ENCODE measurements around the gene ZNF225. TPM values are rescaled to one million over a fixed set of nuclear protein-coding genes. Genes with fewer than 3 reads are reported as not detected.
"Not testable (repeated sequence)": the region's sequence is repeated elsewhere in the genome, so short reads cannot be mapped to it uniquely, and the experiment has no call there.

ZNF225 gene
- total RNA-seq, 2 experiments from 2014 or later = 2.6 to 3.1 TPM

DNA sequence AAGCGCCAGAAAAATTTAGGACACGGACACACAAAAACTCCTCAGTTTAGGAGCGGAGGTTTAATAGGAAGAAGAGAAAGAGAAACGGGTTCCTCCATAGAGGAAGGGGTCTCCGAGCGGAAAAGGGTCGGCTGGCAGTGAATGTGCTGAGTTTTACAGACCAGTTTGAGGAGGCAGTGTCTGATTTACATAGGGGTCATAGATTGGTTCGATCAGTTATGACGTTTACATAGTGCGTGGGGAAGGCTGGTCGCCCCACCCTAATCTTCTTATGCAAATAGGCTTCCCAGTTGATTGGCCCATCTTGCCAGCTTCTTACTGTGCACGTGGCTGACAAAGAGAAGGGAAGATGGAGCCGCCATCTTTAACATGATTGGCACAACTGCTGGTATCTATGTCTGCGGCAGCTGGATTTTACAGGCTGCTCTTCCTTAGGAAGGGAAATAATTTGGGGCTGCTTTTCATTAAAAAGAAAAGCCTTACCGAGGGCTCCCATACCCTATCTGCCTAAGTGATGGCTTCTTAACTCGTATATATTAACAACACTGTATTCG lies 1.2 kb upstream of the ZNF225 start:
- no peak overlapping the region for H3K27ac Mint-ChIP-seq
- peaks cover 37% of the 10 kb centered on the region for H3K9me3 Mint-ChIP-seq (ENCODE audit: low read depth)
- peaks cover 33% of the 10 kb centered on the region for H3K36me3 Mint-ChIP-seq (ENCODE audit: low read depth)
- H3K27me3 Mint-ChIP-seq = no peaks in the 10 kb centered on the region
- peak overlapping the region; percentile 99 for H3K4me3 Mint-ChIP-seq
- ChIA-PET POLR2A (no interaction called here), CTCF (interaction anchor here (0.6 to 1.3 kb wide), 3 partner anchors 17 to 678 kb away, joined by 3 to 6 read pairs (median 3); no protein-coding TSS in a partner anchor)
- ATAC-seq (no peak), DNase-seq (peak; percentile 21)
- intact Hi-C loops (cut with DNase I, micrococcal nuclease) = loop anchor here (2.0 to 5.0 kb wide), 5 partner anchors 53 to 335 kb away; partner anchors contain the start of genes ZNF226 (in 1 of the 2), ZNF229 (in 1 of the 2), ZNF230 (in 1 of the 2) and ZNF235 (in 1 of the 2)
- H3K4me1 Mint-ChIP-seq = peaks cover 19% of the 10 kb centered on the region

DNA sequence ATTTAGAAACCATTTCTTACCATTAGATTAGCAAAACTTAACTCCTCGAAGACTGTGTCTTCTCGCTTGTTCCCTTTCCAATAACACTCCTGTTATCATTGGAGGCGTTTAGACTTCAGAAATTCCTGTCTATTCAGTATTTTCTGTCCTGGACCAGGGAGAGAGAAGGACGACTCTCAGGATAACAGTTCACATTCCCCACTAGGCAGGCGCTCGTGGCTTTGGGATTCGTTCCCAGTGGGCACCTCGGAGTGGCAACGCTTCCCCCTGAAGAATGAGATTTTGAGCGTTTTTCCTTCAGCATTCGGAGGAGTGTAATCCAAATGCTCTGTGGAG lies 429 bp upstream of the ZNF225 start:
- intact Hi-C loops (cut with DNase I, micrococcal nuclease) = loop anchor here (1.0 to 5.0 kb wide), 18 partner anchors 18 to 388 kb away; partner anchors contain the start of genes ZNF224 (in 2 of the 2), ZNF230 (in 2 of the 2), ZNF155 (in 1 of the 2) and ZNF180 (in 1 of the 2)
- Mint-ChIP-seq H3K27me3 (no peaks in the 10 kb centered on the region), H3K4me1 (peaks cover 19% of the 10 kb centered on the region), H3K27ac (peak overlapping the region; percentile 93), H3K9me3 (ENCODE audit: low read depth) (peaks cover 30% of the 10 kb centered on the region), H3K4me3 (peak overlapping the region; percentile 99), H3K36me3 (ENCODE audit: low read depth) (peaks cover 29% of the 10 kb centered on the region)
- POLR2A ChIA-PET = interaction anchor here (0.6 kb wide), 1 partner anchor 211 kb away, joined by 3 read pairs; no protein-coding TSS in a partner anchor
- ATAC-seq (no peak), DNase-seq (no peak)
- CTCF ChIA-PET = interaction anchor here (1.3 kb wide), 1 partner anchor 17 kb away, joined by 6 read pairs; no protein-coding TSS in a partner anchor

DNA sequence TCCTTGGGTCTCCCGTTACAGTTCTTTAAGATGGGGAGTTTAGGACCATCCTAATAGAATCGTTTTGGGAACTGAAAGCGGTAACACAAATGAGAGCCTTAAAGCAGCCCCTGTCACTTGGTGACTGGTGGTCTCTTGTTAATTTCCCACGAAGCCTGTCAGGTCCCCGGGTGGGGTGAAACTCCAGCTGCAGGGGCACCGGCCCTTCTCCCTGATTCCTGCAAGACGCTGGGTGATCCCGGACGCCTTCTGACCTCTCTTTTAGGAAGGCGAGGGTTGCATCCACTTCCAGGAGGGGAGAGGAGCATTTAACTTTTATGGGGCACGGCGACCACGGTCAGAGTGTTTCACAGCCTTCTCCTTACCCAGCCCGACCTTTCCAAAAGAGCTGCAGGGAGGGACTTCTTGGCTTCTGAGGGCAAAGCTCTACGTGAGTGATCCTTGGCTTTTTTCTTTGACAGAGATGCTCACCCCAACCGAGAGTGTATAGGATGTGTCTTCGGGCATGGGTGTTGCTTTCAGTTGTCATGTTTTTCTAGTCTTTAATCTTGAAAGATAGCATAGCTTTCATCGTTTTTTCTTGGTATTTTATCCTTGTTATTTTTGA lies 688 bp downstream of the ZNF225 start:
- ChIA-PET CTCF (interaction anchor here (0.7 to 0.9 kb wide), 3 partner anchors 21 to 158 kb away, joined by 3 to 4 read pairs (median 3); no protein-coding TSS in a partner anchor), POLR2A (no interaction called here)
- ATAC-seq = no peak
- intact Hi-C loops (cut with DNase I, micrococcal nuclease) = loop anchor here (1.0 to 5.0 kb wide), 18 partner anchors 20 to 386 kb away; partner anchors contain the start of genes ZNF224 (in 2 of the 2), ZNF230 (in 2 of the 2), ZNF155 (in 1 of the 2) and ZNF180 (in 1 of the 2)
- H3K9me3 Mint-ChIP-seq (ENCODE audit: low read depth) = peaks cover 22% of the 10 kb centered on the region
- peaks cover 19% of the 10 kb centered on the region for H3K4me1 Mint-ChIP-seq
- H3K36me3 Mint-ChIP-seq (ENCODE audit: low read depth) = peaks cover 30% of the 10 kb centered on the region
- peak overlapping the region; percentile 93 for H3K27ac Mint-ChIP-seq
- no peaks in the 10 kb centered on the region for H3K27me3 Mint-ChIP-seq
- peak overlapping the region; percentile 99 for H3K4me3 Mint-ChIP-seq
- peak; percentile 7 for DNase-seq

DNA sequence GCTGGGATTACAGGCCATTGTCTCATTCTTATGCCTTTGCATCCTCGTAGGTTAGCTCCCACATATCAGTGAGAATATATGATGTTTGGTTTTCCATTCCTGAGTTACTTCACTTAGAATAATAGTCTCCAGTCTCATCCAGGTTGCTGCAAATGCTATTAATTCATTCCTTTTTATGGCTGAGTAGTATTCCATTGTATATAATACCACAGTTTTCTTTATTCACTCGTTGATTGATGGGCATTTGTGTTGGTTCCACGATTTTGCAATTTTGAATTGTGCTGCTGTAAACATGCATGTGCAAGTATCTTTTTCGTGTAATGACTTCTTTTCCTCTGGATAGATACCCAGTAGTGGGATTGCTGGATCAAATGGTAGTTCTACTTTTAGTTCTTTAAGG lies 8.0 kb downstream of the ZNF225 start:
- H3K4me1 Mint-ChIP-seq; DNase-seq; ATAC-seq; H3K27ac Mint-ChIP-seq; POLR2A ChIA-PET; H3K4me3 Mint-ChIP-seq; H3K27me3 Mint-ChIP-seq; CTCF ChIA-PET; intact Hi-C loops (cut with DNase I, micrococcal nuclease): not testable (repeated sequence)
- Mint-ChIP-seq H3K36me3 (ENCODE audit: low read depth) (peaks cover 85% of the 10 kb centered on the region), H3K9me3 (ENCODE audit: low read depth) (peaks cover 49% of the 10 kb centered on the region)

DNA sequence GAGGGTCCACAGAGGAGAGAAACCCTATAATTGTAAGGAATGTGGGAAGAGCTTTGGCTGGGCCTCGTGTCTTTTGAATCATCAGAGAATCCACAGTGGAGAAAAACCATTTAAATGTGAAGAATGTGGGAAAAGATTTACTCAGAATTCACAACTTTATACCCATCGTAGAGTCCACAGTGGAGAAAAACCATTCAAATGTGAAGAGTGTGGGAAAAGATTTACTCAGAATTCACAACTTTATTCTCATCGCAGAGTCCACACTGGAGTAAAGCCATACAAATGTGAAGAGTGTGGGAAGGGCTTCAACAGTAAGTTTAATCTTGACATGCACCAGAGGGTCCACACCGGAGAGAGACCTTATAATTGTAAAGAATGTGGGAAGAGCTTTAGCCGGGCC lies 18.8 kb downstream of the ZNF225 start:
- Mint-ChIP-seq H3K9me3 (ENCODE audit: low read depth) (peaks cover 26% of the 10 kb centered on the region), H3K4me1 (no peaks in the 10 kb centered on the region), H3K36me3 (ENCODE audit: low read depth) (peaks cover 41% of the 10 kb centered on the region), H3K27ac (no peak overlapping the region), H3K4me3 (no peak overlapping the region), H3K27me3 (no peaks in the 10 kb centered on the region)
- no peak for DNase-seq
- POLR2A ChIA-PET = no interaction called here
- ATAC-seq = no peak
- intact Hi-C loops (cut with DNase I, micrococcal nuclease) = no loop called here
- CTCF ChIA-PET = interaction anchor here (0.6 kb wide), 1 partner anchor 50 kb away, joined by 3 read pairs; no protein-coding TSS in a partner anchor

DNA sequence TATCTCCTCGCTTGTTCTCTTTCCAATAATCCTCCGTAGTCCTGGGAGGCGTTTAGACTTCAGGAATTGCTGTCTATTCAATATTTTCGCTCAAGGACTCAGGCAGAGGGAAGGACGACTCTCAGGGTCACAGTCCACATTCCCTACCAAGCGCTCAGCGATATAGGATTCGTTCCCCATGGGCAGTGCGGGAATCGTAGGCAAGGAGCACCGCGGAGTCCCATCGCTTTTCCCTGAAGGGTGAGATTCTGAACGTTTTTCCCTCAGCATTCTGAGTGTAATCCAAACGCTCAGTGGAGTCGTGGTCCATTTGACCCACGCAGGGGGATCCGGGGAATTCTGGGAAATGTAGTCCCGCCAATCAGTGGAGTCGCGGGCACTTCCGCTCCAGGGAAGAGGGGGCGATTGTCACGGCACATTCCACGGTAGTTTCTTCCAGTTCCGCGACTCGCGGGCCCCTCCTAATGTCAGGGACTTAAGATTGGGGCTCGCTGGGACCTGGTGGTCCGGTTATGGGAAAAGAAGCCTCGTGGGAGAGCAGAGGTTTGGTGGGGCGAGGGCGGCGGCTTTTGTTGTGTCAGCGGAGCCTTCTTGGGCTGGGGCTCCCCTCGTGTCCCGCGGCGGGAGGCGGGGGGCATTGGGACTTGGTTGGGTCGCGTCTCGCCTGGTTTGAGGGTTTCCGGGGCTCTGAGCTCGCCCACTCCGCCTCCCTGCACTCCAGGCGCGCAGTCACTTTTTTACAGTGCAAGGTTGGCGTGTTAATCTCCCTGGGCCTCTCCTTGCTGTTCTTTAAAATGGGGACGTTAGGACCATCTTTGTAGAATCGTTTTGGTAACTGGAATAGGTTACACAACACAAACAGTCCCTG lies 28.2 kb downstream of the ZNF225 start, which contains the start of gene ZNF234:
Gene ZNF234, plus strand, starts transcription at position 364 of the 868 bp plus-strand sequence. CDS start 3,079 bp downstream, outside the sequence.
- H3K27me3 Mint-ChIP-seq = no peaks in the 10 kb centered on the region
- CTCF ChIA-PET = interaction anchor here (0.5 to 0.9 kb wide), 4 partner anchors 24 to 375 kb away, joined by 3 to 4 read pairs (median 3); no protein-coding TSS in a partner anchor
- H3K27ac Mint-ChIP-seq = peak within 1 kb of the TSS; percentile 94
- ATAC-seq (peak; percentile 92), DNase-seq (peak; percentile 82)
- H3K9me3 Mint-ChIP-seq (ENCODE audit: low read depth) = peaks cover 4% of the 10 kb centered on the region
- POLR2A ChIA-PET = no interaction called here
- peaks cover 26% of the 10 kb centered on the region for H3K36me3 Mint-ChIP-seq (ENCODE audit: low read depth)
- peak within 1 kb of the TSS; percentile 92 for H3K4me3 Mint-ChIP-seq
- H3K4me1 Mint-ChIP-seq = peaks cover 12% of the 10 kb centered on the region
- intact Hi-C loops (cut with DNase I, micrococcal nuclease) = loop anchor here (1.0 to 2.0 kb wide), 10 partner anchors 23 to 359 kb away; partner anchors contain the start of genes ZNF226 (in 2 of the 2), ZNF180 (in 1 of the 2), ZNF221 (in 1 of the 2) and ZNF222 (in 1 of the 2)

GRCh38 chr19:44142059-44142433 lies 28.8 kb downstream of the ZNF225 start:
- Mint-ChIP-seq H3K36me3 (ENCODE audit: low read depth) (peaks cover 26% of the 10 kb centered on the region), H3K4me3 (peak overlapping the region; percentile 92), H3K27ac (peak overlapping the region; percentile 94), H3K27me3 (no peaks in the 10 kb centered on the region), H3K9me3 (ENCODE audit: low read depth) (peaks cover 3% of the 10 kb centered on the region), H3K4me1 (peaks cover 12% of the 10 kb centered on the region)
- ATAC-seq (peak; percentile 17), DNase-seq (peak; percentile 24)
- intact Hi-C loops (cut with DNase I, micrococcal nuclease) = no loop called here
- POLR2A ChIA-PET = no interaction called here
- CTCF ChIA-PET = interaction anchor here (0.7 to 0.9 kb wide), 3 partner anchors 25 to 375 kb away, joined by 3 to 4 read pairs (median 3); no protein-coding TSS in a partner anchor

GRCh38 chr19:44149776-44150175 lies 36.6 kb downstream of the ZNF225 start:
- Mint-ChIP-seq H3K27me3 (no peaks in the 10 kb centered on the region), H3K27ac (no peak overlapping the region), H3K4me3 (no peak overlapping the region), H3K4me1 (no peaks in the 10 kb centered on the region), H3K9me3 (ENCODE audit: low read depth) (peaks cover 22% of the 10 kb centered on the region), H3K36me3 (ENCODE audit: low read depth) (peaks cover 92% of the 10 kb centered on the region)
- ChIA-PET POLR2A (no interaction called here), CTCF (interaction anchor here (0.9 kb wide), 1 partner anchor 23 kb away, joined by 3 read pairs; no protein-coding TSS in a partner anchor)
- no peak for DNase-seq
- ATAC-seq = no peak
- intact Hi-C loops (cut with DNase I, micrococcal nuclease) = no loop called here

DNA sequence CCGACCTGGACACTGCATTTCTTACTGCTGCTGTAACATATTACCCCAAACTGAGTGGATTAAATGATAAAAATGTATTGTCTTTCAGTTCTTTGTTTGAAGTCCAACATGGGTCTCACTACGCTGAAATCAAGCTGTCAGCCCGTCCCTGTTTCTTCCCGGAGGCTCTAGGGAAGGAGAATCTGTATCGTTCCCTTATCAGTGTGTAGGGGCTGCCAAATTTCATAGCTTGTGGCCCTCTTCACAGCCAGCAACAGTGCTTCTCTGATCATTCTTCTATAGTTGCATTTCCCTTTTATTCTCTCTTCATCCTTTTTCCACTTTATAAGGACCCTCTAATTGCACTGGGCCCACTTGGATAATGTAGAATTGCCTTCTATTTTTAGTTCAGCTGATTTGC lies 38.3 kb downstream of the ZNF225 start:
- no peaks in the 10 kb centered on the region for H3K27me3 Mint-ChIP-seq
- no peak overlapping the region for H3K4me3 Mint-ChIP-seq
- ATAC-seq (no peak), DNase-seq (no peak)
- H3K36me3 Mint-ChIP-seq (ENCODE audit: low read depth) = peaks cover 85% of the 10 kb centered on the region
- ChIA-PET POLR2A (no interaction called here), CTCF (no interaction called here)
- H3K9me3 Mint-ChIP-seq (ENCODE audit: low read depth) = peaks cover 28% of the 10 kb centered on the region
- no peaks in the 10 kb centered on the region for H3K4me1 Mint-ChIP-seq
- intact Hi-C loops (cut with DNase I, micrococcal nuclease) = no loop called here
- H3K27ac Mint-ChIP-seq = no peak overlapping the region

DNA sequence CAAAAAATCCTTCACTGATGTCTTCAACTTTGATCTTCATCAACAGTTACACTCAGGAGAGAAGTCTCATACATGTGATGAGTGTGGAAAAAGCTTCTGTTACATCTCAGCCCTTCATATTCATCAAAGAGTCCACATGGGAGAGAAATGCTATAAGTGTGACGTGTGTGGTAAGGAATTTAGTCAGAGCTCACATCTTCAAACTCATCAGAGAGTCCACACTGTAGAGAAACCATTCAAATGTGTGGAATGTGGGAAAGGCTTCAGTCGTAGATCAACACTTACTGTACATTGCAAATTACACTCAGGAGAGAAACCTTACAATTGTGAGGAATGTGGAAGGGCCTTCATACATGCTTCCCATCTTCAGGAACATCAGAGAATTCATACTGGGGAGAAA lies 43.3 kb downstream of the ZNF225 start:
- Mint-ChIP-seq H3K4me3 (no peak overlapping the region), H3K36me3 (ENCODE audit: low read depth) (peaks cover 63% of the 10 kb centered on the region), H3K27me3 (no peaks in the 10 kb centered on the region), H3K9me3 (ENCODE audit: low read depth) (peaks cover 48% of the 10 kb centered on the region), H3K27ac (no peak overlapping the region), H3K4me1 (no peaks in the 10 kb centered on the region)
- ATAC-seq (no peak), DNase-seq (no peak)
- CTCF ChIA-PET = no interaction called here
- intact Hi-C loops (cut with DNase I, micrococcal nuclease) = no loop called here
- POLR2A ChIA-PET = no interaction called here

- intact Hi-C loops (cut with DNase I, micrococcal nuclease) = loop anchor here (1.0 to 5.0 kb wide), 7 partner anchors 23 to 914 kb away; partner anchors contain the start of genes ZNF225 (in 2 of the 2), GEMIN7 (in 1 of the 2), ZNF224 (in 1 of the 2) and ZNF227 (in 1 of the 2)
- ChIA-PET POLR2A (no interaction called here), CTCF (no interaction called here)
- Mint-ChIP-seq H3K36me3 (ENCODE audit: low read depth) (peaks cover 33% of the 10 kb centered on the region), H3K27me3 (no peaks in the 10 kb centered on the region), H3K9me3 (ENCODE audit: low read depth) (peaks cover 34% of the 10 kb centered on the region), H3K4me1 (peaks cover 30% of the 10 kb centered on the region), H3K4me3 (no peak overlapping the region), H3K27ac (no peak overlapping the region)
- DNase-seq (no peak), ATAC-seq (no peak)
These were observed 50.6 kb downstream of the ZNF225 start for GRCh38 chr19:44163789-44164188.

Data from activated CD4-positive, alpha-beta T cell treated with anti-CD3 and anti-CD28 coated beads for 36 hours (primary cell).